GM18526 (cell line): ENCODE results near the gene TMEM126A.
A peak's percentile ranks its signal among the peaks of the same experiment; 100 is the strongest.

ENCODE experiments used
- POLR2A ChIP-seq: IDR thresholded peaks from 3 replicates; pipeline ENCODE4 v1.6.1; 2011; ENCODE audit not compliant: insufficient read length; ENCODE audit errors: extremely low read depth

The TMEM126A gene

GRCh38 chr11:85652786-85653447 is 5.2 kb downstream of the TMEM126A start:
- TF ChIP-seq POLR2A: no peak

GRCh38 chr11:85656777-85657176 is 9.0 kb downstream of the TMEM126A start:
- no peak for TF ChIP-seq POLR2A

GRCh38 chr11:85658180-85658579 is 10.4 kb downstream of the TMEM126A start:
- no peak for TF ChIP-seq POLR2A

GRCh38 chr11:85661972-85662664 is 14.4 kb downstream of the TMEM126A start:
- TF ChIP-seq POLR2A: no peak

GRCh38 chr11:85663080-85663752 is 15.4 kb downstream of the TMEM126A start:
- TF ChIP-seq POLR2A: no peak

GRCh38 chr11:85663753-85664614 is 16.2 kb downstream of the TMEM126A start:
- TF ChIP-seq POLR2A: peak; percentile 35

- peak; percentile 94 for TF ChIP-seq POLR2A
Observed at GRCh38 chr11:85664615-85665481, 17.1 kb downstream of the TMEM126A start, which contains the start of gene CREBZF. TSS of gene CREBZF (minus strand) at chr11:85665129. CDS start at chr11:85664875, 254 bp downstream.

- no peak for TF ChIP-seq POLR2A
Observed at GRCh38 chr11:85665733-85666132, 18.0 kb downstream of the TMEM126A start.

- TF ChIP-seq POLR2A: no peak
Observed at GRCh38 chr11:85666687-85667086, 18.9 kb downstream of the TMEM126A start.

GRCh38 chr11:85668157-85668556 is 20.4 kb downstream of the TMEM126A start:
- no peak for TF ChIP-seq POLR2A

GRCh38 chr11:85672105-85672902 is 24.5 kb downstream of the TMEM126A start:
- no peak for TF ChIP-seq POLR2A

GRCh38 chr11:85673393-85673792 is 25.6 kb downstream of the TMEM126A start:
- no peak for TF ChIP-seq POLR2A

GRCh38 chr11:85679576-85679975 is 31.8 kb downstream of the TMEM126A start:
- TF ChIP-seq POLR2A: no peak
